GM18907 (cell line): ENCODE results near the gene SNX21.
"Not testable (repeated sequence)": the region's sequence is repeated elsewhere in the genome, so short reads cannot be mapped to it uniquely, and the experiment has no call there.

Source experiments
- ATAC-seq: cut with Tn5 transposase; IDR thresholded peaks from one replicate; pipeline ENCODE4 v1.9.1; 2021; ENCODE audit warnings: mild to moderate bottlenecking, moderate library complexity; ENCODE audit not compliant: unreplicated experiment

Gene SNX21

GRCh38 chr20:45848421-45848820 is 14.8 kb downstream of the SNX21 start:
- ATAC-seq = no peak

- no peak for ATAC-seq
Measured at GRCh38 chr20:45848969-45849582, 15.5 kb downstream of the SNX21 start.

DNA sequence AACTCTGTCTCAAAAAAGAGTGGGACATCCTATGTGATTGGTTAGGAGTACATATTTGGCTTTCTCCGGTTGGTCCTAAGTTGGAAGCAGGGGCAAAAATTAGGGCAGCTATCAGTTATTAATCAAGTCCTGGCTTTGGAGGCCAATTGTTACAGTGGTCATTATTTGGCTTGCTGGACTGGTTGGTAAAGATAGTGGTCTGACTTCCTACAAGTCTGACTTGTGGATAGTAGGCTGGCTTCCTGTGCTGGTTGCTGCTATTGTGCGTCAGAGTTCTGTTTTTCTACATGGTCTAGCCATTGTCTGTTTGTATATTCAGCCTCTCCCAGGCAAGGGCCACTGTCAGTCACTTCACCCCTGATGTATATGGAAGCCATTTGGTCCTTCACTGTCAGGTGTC is 16.6 kb downstream of the SNX21 start:
- ATAC-seq = no peak

DNA sequence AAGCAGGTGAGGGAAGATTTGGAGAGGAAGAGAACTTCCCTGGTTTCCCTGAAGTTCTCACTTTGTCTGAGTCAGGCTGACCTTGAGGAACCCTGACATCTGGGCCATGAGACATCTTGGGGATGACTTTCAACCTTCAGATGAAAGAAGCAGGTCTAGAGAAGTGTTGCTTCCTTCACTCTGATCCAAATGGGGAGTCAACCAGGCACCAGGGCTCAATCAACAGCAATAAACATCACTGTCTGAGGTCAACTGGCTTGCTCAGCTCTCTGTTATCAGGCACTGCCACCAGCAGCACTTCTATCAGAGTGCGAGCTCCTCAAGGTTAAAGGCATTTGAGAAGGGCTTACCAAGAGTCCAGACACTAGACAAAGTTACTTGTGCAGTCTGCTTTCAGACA is 17.3 kb downstream of the SNX21 start:
- ATAC-seq = no peak

- no peak for ATAC-seq
Measured at GRCh38 chr20:45851501-45851900, 17.9 kb downstream of the SNX21 start.

DNA sequence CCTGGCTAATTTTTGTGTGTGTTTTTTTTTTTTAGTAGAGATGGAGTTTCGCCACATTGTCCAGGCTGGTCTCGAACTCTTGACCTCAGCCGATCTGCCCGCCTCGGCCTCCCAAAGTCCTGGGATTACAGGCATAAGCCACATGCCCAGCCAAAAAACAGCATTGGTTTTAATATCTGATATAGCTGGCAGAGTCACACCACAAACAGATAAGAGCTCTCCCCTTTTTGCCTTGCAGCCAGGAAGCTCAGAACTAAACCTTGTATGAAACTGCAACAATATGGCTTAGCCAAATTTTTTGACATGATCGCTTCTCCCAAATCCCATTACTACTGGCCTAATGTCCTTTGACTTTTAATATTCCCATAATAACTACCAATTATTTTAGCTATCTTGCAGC is 18.7 kb downstream of the SNX21 start:
- ATAC-seq = no peak

DNA sequence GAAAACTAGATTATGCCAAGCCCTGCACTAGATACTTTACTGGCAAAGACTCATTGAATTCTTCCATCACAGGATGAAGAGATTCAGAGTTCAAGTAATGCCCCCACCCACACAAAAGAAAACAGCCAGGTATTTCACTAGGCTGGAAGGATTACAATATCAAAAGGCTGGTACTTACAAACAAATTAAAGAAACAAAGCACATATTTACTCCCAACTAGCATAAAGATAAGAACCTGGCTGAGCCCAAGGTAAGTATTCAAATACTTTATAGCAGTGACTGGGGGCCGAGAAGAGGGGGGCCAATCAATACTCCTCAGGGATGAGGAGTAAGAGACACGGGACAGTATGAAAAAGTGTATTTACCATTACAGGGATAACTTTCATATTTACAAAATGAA is 19.9 kb downstream of the SNX21 start:
- ATAC-seq = no peak

- ATAC-seq = peak; percentile 95
Measured at GRCh38 chr20:45857114-45857881, 23.7 kb downstream of the SNX21 start, which contains the start of the genes ACOT8 and ZSWIM3. TSS of gene ACOT8 (minus strand) at chr20:45857392. CDS start at chr20:45857315, 77 bp downstream. TSS of gene ZSWIM3 (plus strand) at chr20:45857614. CDS start at chr20:45857826, 212 bp downstream.

DNA sequence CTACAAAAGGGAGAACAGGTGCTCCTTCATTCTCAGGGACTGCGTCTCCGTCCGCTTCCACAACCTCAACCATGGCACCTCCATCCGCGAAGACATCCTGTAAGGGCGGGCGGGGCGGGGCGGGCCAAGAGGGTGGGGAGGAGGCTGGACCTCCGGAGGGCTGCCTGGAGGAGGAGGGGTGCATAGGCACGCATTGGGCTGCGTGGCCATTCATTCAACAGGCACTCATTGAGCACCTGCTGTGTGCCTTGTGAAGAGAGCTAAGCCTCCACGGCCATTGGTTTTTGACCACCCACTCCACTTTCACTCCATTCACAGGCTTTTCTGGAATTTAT is 24.2 kb downstream of the SNX21 start:
- ATAC-seq = peak; percentile 23

DNA sequence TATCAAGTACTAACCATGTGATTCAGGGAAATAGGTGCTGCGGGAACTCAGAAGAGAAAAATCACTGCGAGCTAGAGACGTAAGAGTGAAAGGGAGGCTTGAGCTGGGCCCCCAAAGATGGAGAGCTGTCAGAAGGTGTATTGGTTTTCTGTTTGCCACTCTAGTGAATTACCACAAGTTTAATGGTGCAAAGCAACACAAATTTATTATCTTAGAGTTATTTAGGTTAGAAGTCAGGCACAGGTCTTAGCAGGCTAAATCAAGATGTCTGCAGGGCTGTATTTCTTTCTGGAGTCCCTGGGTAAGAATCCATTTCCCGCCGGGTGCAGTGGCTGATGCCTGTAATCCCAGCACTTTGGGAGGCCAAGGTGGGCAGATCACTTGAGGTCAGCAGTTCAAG is 26.3 kb downstream of the SNX21 start:
- ATAC-seq = no peak

GRCh38 chr20:45860560-45861220 is 27.1 kb downstream of the SNX21 start:
- ATAC-seq = no peak

DNA sequence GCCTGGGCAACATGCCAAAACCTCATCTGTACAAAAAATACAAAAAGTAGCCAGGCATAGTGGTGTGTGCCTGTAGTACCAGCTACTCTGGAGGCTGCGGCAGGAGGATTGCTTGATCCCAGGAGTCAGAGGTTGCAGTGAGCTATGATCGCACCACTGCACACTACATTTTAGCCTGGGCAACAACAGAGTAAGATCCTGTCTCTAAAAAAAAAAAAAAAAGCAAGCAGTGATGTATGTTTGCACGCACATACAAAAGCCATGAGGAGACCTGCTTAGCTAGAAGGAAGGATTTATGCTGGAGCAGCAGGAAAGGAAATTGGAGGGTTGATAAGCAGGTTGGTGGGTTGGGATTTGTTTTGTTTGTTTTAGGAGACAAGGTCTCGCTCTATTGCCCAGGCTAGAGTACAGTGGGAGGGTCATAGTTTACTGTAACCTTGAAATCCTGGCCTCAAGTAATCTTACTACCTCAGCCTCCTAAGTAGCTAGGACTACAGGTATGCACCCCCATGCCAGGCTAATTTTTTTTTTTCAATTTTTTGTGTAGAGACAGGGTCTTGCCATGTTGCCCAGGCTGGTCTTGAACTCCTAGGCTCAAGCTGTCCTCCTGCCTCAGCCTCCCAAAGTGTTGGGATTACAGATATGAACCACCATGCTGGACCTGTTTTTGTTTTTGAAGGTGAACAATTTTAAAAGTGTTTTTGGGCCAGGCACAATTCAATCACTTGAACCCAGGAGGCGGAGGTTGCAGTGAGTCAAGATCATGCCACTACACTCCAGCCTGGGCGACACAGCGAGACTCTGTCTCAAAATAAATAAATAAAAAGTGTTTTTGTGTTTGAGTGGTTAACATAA is 27.8 kb downstream of the SNX21 start:
- ATAC-seq = no peak

- ATAC-seq = no peak
Measured at GRCh38 chr20:45863543-45864470, 30.2 kb downstream of the SNX21 start.

- no peak for ATAC-seq
Measured at GRCh38 chr20:45866454-45866853, 32.9 kb downstream of the SNX21 start.

- ATAC-seq = no peak
Measured at GRCh38 chr20:45867136-45867818, 33.7 kb downstream of the SNX21 start.

- no peak for ATAC-seq
Measured at GRCh38 chr20:45867819-45868176, 34.2 kb downstream of the SNX21 start.

DNA sequence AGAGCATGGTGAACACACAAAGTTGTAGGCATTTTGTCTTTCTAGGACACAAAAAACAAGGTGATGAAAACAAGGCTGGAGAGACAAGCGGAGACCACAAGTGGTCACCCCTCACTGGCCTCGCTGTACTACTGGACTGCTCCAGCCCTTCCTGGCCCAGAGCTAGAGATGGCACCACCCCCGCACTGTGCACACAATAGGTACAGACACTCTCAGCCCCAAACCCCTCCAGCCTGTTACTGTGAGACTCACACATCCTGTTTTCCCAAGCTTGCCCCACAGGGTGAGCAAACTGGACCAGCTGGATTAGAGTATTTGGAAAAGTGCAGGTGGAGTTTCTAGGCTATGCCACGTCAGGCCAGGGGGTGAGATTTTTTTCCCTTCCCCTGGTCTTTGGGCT is 39.0 kb downstream of the SNX21 start:
- no peak for ATAC-seq

DNA sequence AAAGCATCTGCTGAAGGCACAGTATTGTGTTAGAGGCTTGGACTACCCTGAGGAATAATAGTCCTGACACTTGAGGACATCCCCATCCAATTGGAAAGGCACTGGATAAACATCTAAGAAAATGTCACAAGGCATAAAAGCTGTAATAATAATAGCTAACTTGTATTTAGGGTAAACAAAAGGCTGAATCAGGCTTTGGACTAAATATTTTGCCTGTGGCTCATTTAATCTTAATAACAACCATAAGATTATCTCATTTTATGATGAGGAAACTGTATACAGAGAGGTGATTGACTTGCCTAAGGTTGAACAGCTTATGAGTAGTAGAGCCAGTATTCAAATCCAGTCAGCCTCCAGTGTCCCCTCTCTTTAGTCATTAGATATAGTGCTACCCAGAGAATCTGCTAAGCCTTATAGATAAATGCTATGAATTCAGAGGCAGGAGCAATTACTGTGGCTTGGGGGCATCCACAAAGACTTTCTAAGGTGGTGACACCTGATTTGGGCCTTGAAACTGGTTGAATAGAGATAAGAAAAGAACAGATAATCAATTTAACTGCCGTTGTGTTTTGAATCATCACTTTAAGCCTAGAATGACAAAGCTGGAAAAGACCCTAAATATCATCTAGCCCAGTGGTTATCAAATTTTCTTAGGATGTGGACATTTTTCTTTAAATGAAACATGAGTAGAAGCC is 40.0 kb downstream of the SNX21 start:
- ATAC-seq = no peak

DNA sequence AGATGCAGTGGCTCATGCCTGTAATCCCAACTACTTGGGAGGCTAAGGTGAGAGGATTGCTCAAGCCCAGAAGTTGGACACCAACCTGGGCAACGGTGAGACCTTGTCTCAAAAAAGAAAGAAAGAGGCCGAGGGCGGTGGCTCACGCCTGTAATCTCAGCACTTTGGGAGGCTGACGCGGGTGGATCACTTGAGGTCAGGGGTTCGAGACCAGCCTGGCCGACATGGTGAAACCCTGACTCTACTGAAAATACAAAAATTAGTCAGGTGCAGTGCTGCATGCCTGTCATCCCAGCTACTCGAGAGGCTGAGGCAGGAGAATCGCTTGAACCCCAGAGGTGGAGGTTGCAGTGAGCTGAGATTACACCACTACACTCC is 40.5 kb downstream of the SNX21 start:
- ATAC-seq = not testable (repeated sequence)
